ENCODE results near the gene BAG3. TPM values are rescaled to one million over a fixed set of nuclear protein-coding genes. Genes with fewer than 3 reads are reported as not detected.
"Not testable (repeated sequence)": the region's sequence is repeated elsewhere in the genome, so short reads cannot be mapped to it uniquely, and the experiment has no call there.

The BAG3 gene
- total RNA-seq, 2 donors from 2014 or later = 52.0 to 52.4 TPM

DNA sequence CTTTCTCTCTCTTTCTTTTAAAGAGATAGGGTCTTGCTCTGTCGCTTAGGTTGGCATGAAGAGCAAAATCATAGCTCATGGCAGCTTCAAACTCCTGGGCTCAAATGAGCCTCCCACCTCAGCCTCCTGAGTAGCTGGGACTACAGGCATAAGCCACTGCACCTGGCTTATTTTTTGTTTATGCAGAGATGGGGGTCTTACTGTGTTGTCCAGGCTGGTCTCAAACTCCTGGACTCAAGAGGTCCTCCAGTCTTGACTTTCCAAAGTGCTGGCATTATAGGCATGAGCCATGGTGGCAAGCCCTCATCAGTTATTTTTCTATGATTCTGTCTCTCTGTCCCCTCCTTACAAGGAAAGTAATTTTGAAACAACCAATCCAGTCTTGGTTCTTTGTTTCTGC lies 1.1 kb upstream of the BAG3 start:
- H3K9me3 ChIP-seq (ENCODE audit: control insufficient read depth, low read length, poor library complexity, severe bottlenecking) = no peaks in the 10 kb centered on the region
- H3K27ac Mint-ChIP-seq = peak overlapping the region; percentile 89
- no peak for ATAC-seq
- no peak for DNase-seq
- peaks cover 28% of the 10 kb centered on the region for H3K4me1 Mint-ChIP-seq
- no peaks in the 10 kb centered on the region for H3K27me3 Mint-ChIP-seq
- peak overlapping the region; percentile 95 for H3K4me3 Mint-ChIP-seq
- H3K36me3 Mint-ChIP-seq (ENCODE audit: low read depth) = no peaks in the 10 kb centered on the region

DNA sequence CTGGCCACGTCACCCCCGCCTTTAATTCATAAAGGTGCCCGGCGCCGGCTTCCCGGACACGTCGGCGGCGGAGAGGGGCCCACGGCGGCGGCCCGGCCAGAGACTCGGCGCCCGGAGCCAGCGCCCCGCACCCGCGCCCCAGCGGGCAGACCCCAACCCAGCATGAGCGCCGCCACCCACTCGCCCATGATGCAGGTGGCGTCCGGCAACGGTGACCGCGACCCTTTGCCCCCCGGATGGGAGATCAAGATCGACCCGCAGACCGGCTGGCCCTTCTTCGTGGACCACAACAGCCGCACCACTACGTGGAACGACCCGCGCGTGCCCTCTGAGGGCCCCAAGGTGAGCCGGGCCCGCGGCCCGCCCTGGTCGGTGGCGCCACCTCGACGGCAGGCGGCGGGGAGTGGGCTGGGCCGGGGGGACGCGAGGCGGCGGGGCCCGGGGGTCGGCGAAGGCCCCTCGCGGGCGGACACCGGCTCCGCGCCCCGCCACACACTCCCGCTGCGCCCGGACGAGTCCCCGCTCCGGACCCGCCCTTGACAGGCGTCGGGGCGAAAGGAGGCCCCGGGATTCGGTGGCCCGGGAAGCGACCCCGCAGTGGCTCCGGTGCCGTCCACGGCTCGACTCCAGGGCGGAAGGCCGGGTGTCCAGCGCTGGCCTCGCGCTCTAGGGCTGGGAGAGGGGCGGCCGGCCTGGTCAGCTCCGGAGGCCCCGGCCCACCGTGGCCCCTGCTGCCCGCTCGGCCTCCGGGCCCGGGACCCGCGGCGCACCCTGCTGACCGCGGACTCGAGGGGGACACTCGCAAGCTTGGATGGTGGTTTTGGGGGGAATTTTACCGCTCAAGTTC lies 557 bp downstream of the BAG3 start:
- peak overlapping the region; percentile 93 for H3K27ac Mint-ChIP-seq
- H3K4me1 Mint-ChIP-seq = peaks cover 40% of the 10 kb centered on the region
- ATAC-seq (peak; percentile 19), DNase-seq (peak in 2 of 3 donors; percentile 17 to 20)
- H3K36me3 Mint-ChIP-seq (ENCODE audit: low read depth) = no peaks in the 10 kb centered on the region
- no peaks in the 10 kb centered on the region for H3K27me3 Mint-ChIP-seq
- H3K4me3 Mint-ChIP-seq = peak overlapping the region; percentile 95
- no peaks in the 10 kb centered on the region for H3K9me3 ChIP-seq (ENCODE audit: control insufficient read depth, low read length, poor library complexity, severe bottlenecking)

DNA sequence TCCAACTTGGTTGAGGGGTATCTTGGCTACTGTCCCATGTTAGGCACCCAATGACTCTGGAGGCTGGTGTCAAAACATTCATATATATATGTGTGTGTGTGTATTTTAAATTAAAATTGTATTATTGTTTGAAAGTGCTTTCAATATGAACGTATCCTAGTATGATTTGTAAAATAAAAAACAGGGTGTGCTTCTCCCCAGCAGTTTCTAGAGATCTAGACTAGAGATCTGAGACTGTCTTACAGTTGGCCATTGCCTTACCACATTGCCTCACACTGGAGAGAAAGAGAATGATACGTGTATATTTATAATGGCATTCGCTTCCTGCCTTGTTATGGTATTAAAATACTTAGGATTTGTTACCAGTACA lies 1.2 kb downstream of the BAG3 start:
- Mint-ChIP-seq H3K27me3 (no peaks in the 10 kb centered on the region), H3K4me1 (peaks cover 43% of the 10 kb centered on the region), H3K27ac (peak overlapping the region; percentile 93), H3K4me3 (peak overlapping the region; percentile 89), H3K36me3 (ENCODE audit: low read depth) (no peaks in the 10 kb centered on the region)
- DNase-seq = no peak
- ATAC-seq = peak; percentile 70
- H3K9me3 ChIP-seq (ENCODE audit: control insufficient read depth, low read length, poor library complexity, severe bottlenecking) = no peaks in the 10 kb centered on the region

DNA sequence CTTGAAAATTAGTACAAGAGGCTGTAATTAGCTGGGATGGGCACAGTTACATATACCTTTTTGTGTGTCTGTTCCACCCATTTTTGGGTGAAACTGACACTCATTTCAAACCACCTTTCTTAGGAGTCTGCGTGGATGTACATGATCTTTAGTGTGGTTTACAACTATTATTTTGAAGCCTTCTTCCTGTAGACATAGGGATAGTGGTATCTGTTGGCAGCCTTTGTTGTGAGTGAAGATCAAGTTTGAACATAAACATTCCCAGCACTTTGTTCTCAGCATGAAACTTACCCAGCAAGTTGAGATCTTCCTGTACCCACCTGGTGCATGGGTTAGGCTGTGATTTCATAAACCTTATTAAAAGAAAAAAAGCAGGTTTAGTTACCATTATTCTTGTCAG lies 2.0 kb downstream of the BAG3 start:
- no peaks in the 10 kb centered on the region for H3K9me3 ChIP-seq (ENCODE audit: control insufficient read depth, low read length, poor library complexity, severe bottlenecking)
- Mint-ChIP-seq H3K4me3 (peak overlapping the region; percentile 89), H3K4me1 (peaks cover 43% of the 10 kb centered on the region), H3K27ac (peak overlapping the region; percentile 93), H3K27me3 (no peaks in the 10 kb centered on the region), H3K36me3 (ENCODE audit: low read depth) (no peaks in the 10 kb centered on the region)
- ATAC-seq = peak; percentile 20
- no peak for DNase-seq

DNA sequence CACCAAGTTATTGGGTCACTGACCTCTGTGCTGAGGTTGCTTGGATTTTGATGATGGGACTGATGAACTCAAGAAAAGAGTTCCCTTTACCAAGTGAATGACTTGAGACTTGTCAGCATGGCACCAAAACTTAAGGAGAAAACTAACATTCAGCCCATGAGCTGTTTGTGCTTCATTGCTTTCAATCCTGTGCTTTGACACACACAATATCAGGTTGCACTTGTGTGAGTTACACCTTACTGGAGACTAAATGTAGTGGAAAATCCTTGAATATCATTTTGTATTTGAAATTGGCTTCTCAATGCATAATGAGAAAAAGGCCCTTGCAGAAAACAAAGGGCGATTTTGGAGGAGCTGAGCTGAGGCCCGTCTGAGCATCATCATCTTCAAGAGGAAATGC lies 2.7 kb downstream of the BAG3 start:
- Mint-ChIP-seq H3K4me3 (peak overlapping the region; percentile 89), H3K4me1 (peaks cover 47% of the 10 kb centered on the region), H3K27ac (peak overlapping the region; percentile 93), H3K27me3 (no peaks in the 10 kb centered on the region), H3K36me3 (ENCODE audit: low read depth) (no peaks in the 10 kb centered on the region)
- H3K9me3 ChIP-seq (ENCODE audit: control insufficient read depth, low read length, poor library complexity, severe bottlenecking) = no peaks in the 10 kb centered on the region
- no peak for ATAC-seq
- DNase-seq = no peak

DNA sequence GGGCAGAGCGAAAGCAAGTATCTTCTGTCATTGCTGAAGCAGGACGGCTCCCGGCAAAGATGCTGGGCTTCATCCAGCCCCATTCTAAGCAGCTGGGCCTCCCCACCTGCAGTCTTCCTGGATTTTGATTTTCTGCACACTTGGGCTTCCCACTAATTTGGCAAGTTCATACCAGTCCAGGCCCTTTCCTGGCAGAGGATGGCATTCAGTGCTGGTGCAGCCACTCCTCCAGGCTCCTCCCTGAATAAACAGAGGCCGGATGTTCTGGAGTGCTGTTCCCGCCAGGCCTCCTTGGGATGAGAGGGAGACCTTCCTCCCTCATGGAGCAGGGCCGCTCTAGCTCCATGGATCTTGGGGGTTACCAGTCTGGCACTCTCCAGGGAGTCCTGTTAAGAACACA lies 3.4 kb downstream of the BAG3 start:
- Mint-ChIP-seq H3K4me3 (peak overlapping the region; percentile 89), H3K27me3 (no peaks in the 10 kb centered on the region), H3K36me3 (ENCODE audit: low read depth) (no peaks in the 10 kb centered on the region), H3K27ac (peak overlapping the region; percentile 93), H3K4me1 (peaks cover 46% of the 10 kb centered on the region)
- H3K9me3 ChIP-seq (ENCODE audit: control insufficient read depth, low read length, poor library complexity, severe bottlenecking) = no peaks in the 10 kb centered on the region
- DNase-seq (no peak), ATAC-seq (no peak)

DNA sequence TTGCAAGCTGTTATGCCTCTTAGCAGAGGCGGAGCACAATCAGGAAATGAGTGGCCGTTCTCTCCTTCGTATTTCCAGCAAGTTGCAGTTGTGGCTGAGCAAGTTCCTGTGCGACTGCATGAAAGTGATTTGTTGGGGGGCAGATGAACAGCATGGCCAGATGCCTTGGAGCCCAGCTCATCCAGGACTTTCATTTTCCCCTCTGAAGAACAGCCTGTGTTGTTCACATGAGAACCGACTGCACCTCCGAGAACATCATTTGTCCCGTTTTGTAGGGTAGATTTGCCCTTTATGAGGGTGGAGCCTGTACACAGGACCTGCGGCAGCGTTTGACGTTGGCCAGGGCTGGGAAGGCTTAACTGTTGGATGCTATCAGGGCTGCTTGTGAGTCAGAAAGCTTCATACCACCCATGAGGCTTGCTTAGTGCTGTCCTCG lies 4.4 kb downstream of the BAG3 start:
- ATAC-seq (peak; percentile 67), DNase-seq (peak in 2 of 3 donors; percentile 26 to 34)
- Mint-ChIP-seq H3K4me1 (peaks cover 42% of the 10 kb centered on the region), H3K36me3 (ENCODE audit: low read depth) (no peaks in the 10 kb centered on the region), H3K27ac (peak overlapping the region; percentile 93), H3K4me3 (peak overlapping the region; percentile 83), H3K27me3 (no peaks in the 10 kb centered on the region)
- no peaks in the 10 kb centered on the region for H3K9me3 ChIP-seq (ENCODE audit: control insufficient read depth, low read length, poor library complexity, severe bottlenecking)

DNA sequence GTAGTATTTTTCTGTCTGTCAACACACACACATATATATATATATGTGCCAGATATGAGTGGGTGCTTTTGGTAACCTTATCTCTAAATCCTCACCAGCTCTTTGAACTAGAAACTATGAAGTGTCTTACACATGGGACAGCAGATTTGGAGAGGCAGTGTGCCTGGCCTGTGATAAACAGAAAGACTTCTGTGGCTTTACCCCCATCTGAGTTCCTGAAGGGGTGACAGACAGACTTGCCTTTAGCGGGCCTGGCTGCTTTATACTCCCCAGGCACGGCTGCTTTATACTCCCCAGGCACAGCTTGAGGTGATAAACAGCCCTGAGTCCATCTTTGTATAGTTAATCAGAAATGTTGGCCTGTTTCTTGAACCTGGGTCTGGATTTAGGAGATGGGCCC lies 5.6 kb downstream of the BAG3 start:
- Mint-ChIP-seq H3K4me3 (peak overlapping the region; percentile 83), H3K27ac (peak overlapping the region; percentile 93), H3K4me1 (peaks cover 42% of the 10 kb centered on the region), H3K27me3 (no peaks in the 10 kb centered on the region), H3K36me3 (ENCODE audit: low read depth) (no peaks in the 10 kb centered on the region)
- ATAC-seq (no peak), DNase-seq (no peak)
- H3K9me3 ChIP-seq (ENCODE audit: control insufficient read depth, low read length, poor library complexity, severe bottlenecking) = no peaks in the 10 kb centered on the region

DNA sequence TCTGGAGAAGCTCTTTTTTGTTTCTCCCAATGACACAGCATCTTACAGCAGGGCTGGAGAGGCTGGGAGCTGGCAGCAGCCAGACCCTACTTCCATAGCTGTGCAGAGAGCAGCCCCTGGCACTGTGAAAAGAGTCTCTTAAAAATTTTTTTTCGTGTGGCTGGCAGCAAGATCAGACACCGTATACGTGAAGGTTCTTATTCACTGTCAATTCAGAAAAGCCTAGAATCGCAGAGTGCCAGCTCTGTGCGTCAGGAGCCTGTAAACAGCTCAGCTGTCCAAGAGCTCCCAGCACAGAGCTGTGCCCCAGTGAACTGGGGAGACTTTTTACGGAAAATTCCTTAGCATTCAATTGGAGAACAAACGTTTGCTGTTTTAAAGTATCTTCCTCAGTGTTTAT lies 6.5 kb downstream of the BAG3 start:
- Mint-ChIP-seq H3K36me3 (ENCODE audit: low read depth) (no peaks in the 10 kb centered on the region), H3K27ac (peak overlapping the region; percentile 87), H3K4me1 (peaks cover 43% of the 10 kb centered on the region), H3K27me3 (no peaks in the 10 kb centered on the region), H3K4me3 (no peak overlapping the region)
- H3K9me3 ChIP-seq (ENCODE audit: control insufficient read depth, low read length, poor library complexity, severe bottlenecking) = no peaks in the 10 kb centered on the region
- ATAC-seq (no peak), DNase-seq (no peak)

DNA sequence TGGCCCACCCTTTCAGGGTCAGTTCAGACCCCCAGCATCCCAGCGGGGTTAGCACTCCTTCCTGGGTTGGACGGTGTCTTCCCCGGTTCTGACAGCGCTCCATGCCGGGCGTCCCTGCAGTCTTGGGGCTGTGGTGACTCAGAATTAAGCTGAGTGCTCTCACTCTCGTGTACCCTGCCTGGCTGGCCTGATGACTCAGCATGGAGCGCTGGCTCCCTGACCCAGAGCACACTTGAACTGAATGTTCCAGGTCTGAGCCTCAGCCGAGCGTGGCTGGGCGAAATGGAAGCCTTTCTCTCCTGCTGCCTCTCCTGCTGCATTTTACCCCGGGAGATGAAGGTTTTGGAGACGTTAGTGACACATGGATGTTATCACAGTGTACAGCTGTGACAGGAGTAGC lies 7.1 kb downstream of the BAG3 start:
- H3K9me3 ChIP-seq (ENCODE audit: control insufficient read depth, low read length, poor library complexity, severe bottlenecking) = no peaks in the 10 kb centered on the region
- H3K27ac Mint-ChIP-seq = no peak overlapping the region
- peaks cover 40% of the 10 kb centered on the region for H3K4me1 Mint-ChIP-seq
- DNase-seq (no peak), ATAC-seq (no peak)
- H3K27me3 Mint-ChIP-seq = no peaks in the 10 kb centered on the region
- no peak overlapping the region for H3K4me3 Mint-ChIP-seq
- H3K36me3 Mint-ChIP-seq (ENCODE audit: low read depth) = no peaks in the 10 kb centered on the region

DNA sequence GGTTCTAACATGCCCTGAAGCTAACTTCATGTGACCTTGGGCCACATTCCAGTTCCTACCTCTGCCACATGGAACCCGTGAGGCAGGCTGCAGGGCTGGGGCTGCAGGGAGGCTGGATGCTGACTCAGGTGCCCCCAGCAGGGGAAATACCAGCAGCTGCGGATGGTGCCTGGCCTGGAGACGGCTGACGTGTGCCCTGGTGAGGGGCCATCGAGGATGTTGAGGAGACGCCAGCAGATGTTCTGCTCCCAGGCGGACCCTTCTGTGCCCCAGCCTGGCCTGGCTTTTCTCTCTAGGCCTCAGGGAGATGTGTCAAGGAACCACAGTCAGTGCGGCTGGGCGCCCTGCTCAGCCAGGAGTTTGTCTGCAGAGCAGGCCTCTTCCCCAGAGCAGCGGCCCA lies 8.8 kb downstream of the BAG3 start:
- H3K4me1 Mint-ChIP-seq = peaks cover 41% of the 10 kb centered on the region
- ATAC-seq (no peak), DNase-seq (no peak)
- no peak overlapping the region for H3K4me3 Mint-ChIP-seq
- no peaks in the 10 kb centered on the region for H3K9me3 ChIP-seq (ENCODE audit: control insufficient read depth, low read length, poor library complexity, severe bottlenecking)
- no peaks in the 10 kb centered on the region for H3K36me3 Mint-ChIP-seq (ENCODE audit: low read depth)
- no peaks in the 10 kb centered on the region for H3K27me3 Mint-ChIP-seq
- peak overlapping the region; percentile 61 for H3K27ac Mint-ChIP-seq

DNA sequence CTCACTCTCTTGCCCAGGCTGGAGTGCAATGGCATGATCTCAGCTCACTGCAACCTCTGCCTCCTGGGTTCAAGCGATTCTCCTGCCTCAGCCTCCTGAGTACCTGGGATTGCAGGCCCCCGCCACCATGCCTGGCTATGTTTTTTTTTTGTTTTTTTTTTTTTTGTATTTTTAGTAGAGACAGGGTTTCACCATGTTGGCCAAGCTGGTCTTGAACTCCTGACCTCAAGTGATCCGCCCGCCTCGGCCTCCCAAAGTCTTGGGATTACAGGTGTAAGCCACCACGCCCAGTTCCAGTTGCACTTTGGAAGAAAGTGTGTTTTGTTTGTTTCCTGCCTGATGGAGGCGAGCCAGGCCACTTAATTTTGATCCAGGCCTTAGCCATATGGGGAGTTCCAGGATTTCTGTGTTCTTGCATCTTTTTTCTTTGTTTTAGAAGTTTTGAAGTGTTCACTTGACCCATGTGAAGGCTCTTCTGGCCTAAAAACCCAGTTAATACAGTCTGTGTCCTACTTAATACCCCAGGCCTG lies 11.0 kb downstream of the BAG3 start:
- H3K4me1 Mint-ChIP-seq = peaks cover 34% of the 10 kb centered on the region
- H3K36me3 Mint-ChIP-seq (ENCODE audit: low read depth); H3K27me3 Mint-ChIP-seq; H3K9me3 ChIP-seq (ENCODE audit: control insufficient read depth, low read length, poor library complexity, severe bottlenecking); DNase-seq; ATAC-seq: not testable (repeated sequence)
- peak overlapping the region; percentile 96 for H3K27ac Mint-ChIP-seq
- peak overlapping the region; percentile 19 for H3K4me3 Mint-ChIP-seq

DNA sequence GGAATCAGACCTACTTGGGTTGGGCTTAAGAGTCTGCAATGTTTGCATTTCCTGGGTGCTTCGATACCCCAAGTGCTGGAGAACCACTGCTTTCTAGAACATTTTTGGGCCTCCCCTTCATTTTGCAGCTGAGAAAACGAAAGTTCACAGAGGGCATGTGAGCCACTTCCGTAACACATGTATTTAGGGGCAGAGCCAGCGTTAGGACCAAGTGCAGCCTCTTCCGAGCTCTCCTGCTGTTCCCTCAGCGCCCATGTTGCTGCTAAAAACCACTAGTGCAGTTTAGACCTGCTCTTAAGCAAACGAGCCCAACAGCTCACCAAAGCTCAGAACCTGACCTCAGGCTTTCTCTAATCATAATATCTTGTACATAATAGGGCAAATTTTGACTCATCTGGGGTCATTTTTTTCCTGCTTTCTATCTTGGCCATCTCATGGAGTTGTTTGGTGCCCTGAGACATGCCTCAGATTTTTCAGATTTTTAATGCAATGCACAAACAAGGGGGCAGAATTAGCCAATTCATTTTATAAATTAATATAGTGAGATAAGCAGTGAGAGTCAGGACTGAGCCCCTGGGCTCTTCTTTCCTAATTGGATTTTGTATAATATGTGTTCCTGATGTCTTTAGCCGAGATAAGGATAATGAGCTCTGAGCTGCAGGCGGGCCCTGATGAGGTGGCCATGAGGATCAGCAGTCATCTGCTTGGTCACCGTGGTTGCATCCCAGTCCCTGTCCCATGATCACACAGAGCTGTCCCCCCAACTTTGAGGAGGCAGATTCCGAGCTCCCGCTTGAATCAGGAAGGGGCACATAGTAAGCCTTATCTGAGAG lies 12.9 kb downstream of the BAG3 start:
- Mint-ChIP-seq H3K4me3 (peak overlapping the region; percentile 83), H3K4me1 (peaks cover 41% of the 10 kb centered on the region)

More for the DNA sequence above, 12.9 kb downstream of the BAG3 start:
- DNase-seq (peak in 2 of 3 donors; percentile 20 to 30), ATAC-seq (peak; percentile 96)
- H3K27ac Mint-ChIP-seq = peak overlapping the region; percentile 96
- H3K36me3 Mint-ChIP-seq (ENCODE audit: low read depth) = no peaks in the 10 kb centered on the region
- no peaks in the 10 kb centered on the region for H3K9me3 ChIP-seq (ENCODE audit: control insufficient read depth, low read length, poor library complexity, severe bottlenecking)
- no peaks in the 10 kb centered on the region for H3K27me3 Mint-ChIP-seq
